GM23248 (cell line): Measurements from ENCODE around the gene ENTPD7. TPM values are rescaled to one million over a fixed set of nuclear protein-coding genes. Genes with fewer than 3 reads are reported as not detected.

Experiments used
- DNase-seq: peaks from one replicate; pipeline ENCODE4 v3.0.0-alpha.2; 2015
- H2AFZ ChIP-seq: fragments of 200-600 bp; sonication (generic); 2 replicates; pipeline ENCODE4 v1.6.1; 2016; ENCODE audit warnings: antibody characterized with exemption
- H3F3A ChIP-seq: fragments of 200-600 bp; sonication (generic); 2 replicates; pipeline ENCODE4 v1.6.1; 2016; ENCODE audit warnings: mild to moderate bottlenecking, antibody characterized with exemption, mixed run types; ENCODE audit not compliant: insufficient read depth
- H3K27ac ChIP-seq: fragments of 200-600 bp; sonication (generic); 2 replicates; pipeline ENCODE4 v1.5.1; 2016; ENCODE audit warnings: mild to moderate bottlenecking
- H3K27me3 ChIP-seq: fragments of 200-600 bp; sonication (generic); replicated peaks from 2 replicates; pipeline ENCODE4 v1.6.1; 2016; ENCODE audit warnings: mild to moderate bottlenecking; ENCODE audit not compliant: insufficient read depth
- H3K36me3 ChIP-seq: fragments of 200-600 bp; sonication (generic); 2 replicates; pipeline ENCODE4 v1.6.1; 2016; ENCODE audit warnings: low read depth, mild to moderate bottlenecking
- H3K4me1 ChIP-seq: fragments of 200-600 bp; sonication (generic); 2 replicates; pipeline ENCODE4 v1.6.1; 2016; ENCODE audit warnings: mild to moderate bottlenecking; ENCODE audit not compliant: insufficient read depth
- H3K4me2 ChIP-seq: fragments of 200-600 bp; sonication (generic); one replicate; pipeline ENCODE4 v1.6.1; 2016; ENCODE audit warnings: mild to moderate bottlenecking; ENCODE audit not compliant: unreplicated experiment
- H3K4me3 ChIP-seq: fragments of 200-600 bp; sonication (generic); 2 replicates; pipeline ENCODE4 v1.5.1; 2016; ENCODE audit warnings: mild to moderate bottlenecking
- H3K79me2 ChIP-seq: fragments of 200-600 bp; sonication (generic); 2 replicates; pipeline ENCODE4 v1.6.1; 2016; ENCODE audit warnings: mild to moderate bottlenecking; ENCODE audit not compliant: insufficient read depth
- H3K9ac ChIP-seq: fragments of 200-600 bp; sonication (generic); 2 replicates; pipeline ENCODE4 v1.6.1; 2016; ENCODE audit warnings: mild to moderate bottlenecking
- H3K9me2 ChIP-seq: fragments of 200-600 bp; sonication (generic); 2 replicates; pipeline ENCODE4 v1.6.1; 2016; ENCODE audit warnings: mixed run types, mild to moderate bottlenecking, moderate library complexity; ENCODE audit not compliant: insufficient read depth
- H3K9me3 ChIP-seq: fragments of 200-600 bp; sonication (generic); one replicate; pipeline ENCODE4 v1.6.1; 2017; ENCODE audit warnings: low read depth
- H4K20me1 ChIP-seq: fragments of 200-600 bp; sonication (generic); 2 replicates; pipeline ENCODE4 v1.6.0; 2016; ENCODE audit not compliant: insufficient read depth
- EZH2 ChIP-seq: fragments of 200-600 bp; sonication (generic); IDR thresholded peaks from 2 replicates; pipeline ENCODE4 v1.6.1; 2018; ENCODE audit warnings: antibody characterized with exemption, mild to moderate bottlenecking; ENCODE audit not compliant: insufficient read depth, poor library complexity, severe bottlenecking
- EZH2phosphoT487 ChIP-seq: fragments of 200-600 bp; sonication (generic); IDR thresholded peaks from 2 replicates; pipeline ENCODE4 v1.6.1; 2018; ENCODE audit warnings: antibody characterized with exemption, moderate library complexity, mild to moderate bottlenecking, low read depth; ENCODE audit not compliant: insufficient read depth
- WGBS, 2 experiments: methylation state at CpG; one replicate each; pipeline ENCODE4 v1.1.6; 2015 to 2017; ENCODE audit warnings: low lambda C conversion rate in 2 of 2, low coverage in 1 of 2; ENCODE audit errors: missing lambda C conversion rate in 2 of 2; 5-methylcytosine and 5-hydroxymethylcytosine counted together
- in situ Hi-C: fragments of 300-500 bp; cut with MboI; formaldehyde crosslinking; loops from 2 replicates; pipeline ENCODE4 v1.15.0; 2020
- polyA plus RNA-seq: library from polyadenylated mRNA; unstranded; fragments of >200 nt; fragmentation: Nextera tagmentation; extraction: Ambion mirVana; gene quantifications from 2 replicates; pipeline ENCODE4 v1.2.1, GENCODE V29; 2016
- total RNA-seq: library from RNA; depleted of rRNA; stranded (reverse); fragments of >200 nt; shearing (Covaris generic); gene quantifications from 2 replicates; pipeline ENCODE4 v1.2.3, GENCODE V29; 2014

ENTPD7 gene
- total and polyA plus RNA-seq, 2 experiments from 2014 or later = 7.5 to 21.6 TPM

GRCh38 chr10:99652800-99653390 lies 6.4 kb upstream of the ENTPD7 start:
- no peaks in the 10 kb centered on the region for H4K20me1 ChIP-seq
- H3K27ac ChIP-seq = no peak overlapping the region
- no peak overlapping the region for H3K4me3 ChIP-seq
- in situ Hi-C loops = no loop called here
- H3K4me2 ChIP-seq = no peak overlapping the region
- TF ChIP-seq EZH2 (no peak), EZH2phosphoT487 (no peak)
- no peak for DNase-seq
- no peak overlapping the region for H3K9ac ChIP-seq
- H3K27me3 ChIP-seq = no peaks in the 10 kb centered on the region
- H3K4me1 ChIP-seq = no peaks in the 10 kb centered on the region
- H3K9me2 ChIP-seq = no peaks in the 10 kb centered on the region
- no peaks in the 10 kb centered on the region for H3K36me3 ChIP-seq
- no peak overlapping the region for H2AFZ ChIP-seq
- 90 to 94% methylated on average over 4 of the region's 4 CpGs for WGBS, 2 experiments
- 0 out of 2 replicates have a peak, but pooled peaks cover 5% of the 10 kb centered on the region for H3F3A ChIP-seq
- H3K9me3 ChIP-seq = no peaks in the 10 kb centered on the region
- no peaks in the 10 kb centered on the region for H3K79me2 ChIP-seq

DNA sequence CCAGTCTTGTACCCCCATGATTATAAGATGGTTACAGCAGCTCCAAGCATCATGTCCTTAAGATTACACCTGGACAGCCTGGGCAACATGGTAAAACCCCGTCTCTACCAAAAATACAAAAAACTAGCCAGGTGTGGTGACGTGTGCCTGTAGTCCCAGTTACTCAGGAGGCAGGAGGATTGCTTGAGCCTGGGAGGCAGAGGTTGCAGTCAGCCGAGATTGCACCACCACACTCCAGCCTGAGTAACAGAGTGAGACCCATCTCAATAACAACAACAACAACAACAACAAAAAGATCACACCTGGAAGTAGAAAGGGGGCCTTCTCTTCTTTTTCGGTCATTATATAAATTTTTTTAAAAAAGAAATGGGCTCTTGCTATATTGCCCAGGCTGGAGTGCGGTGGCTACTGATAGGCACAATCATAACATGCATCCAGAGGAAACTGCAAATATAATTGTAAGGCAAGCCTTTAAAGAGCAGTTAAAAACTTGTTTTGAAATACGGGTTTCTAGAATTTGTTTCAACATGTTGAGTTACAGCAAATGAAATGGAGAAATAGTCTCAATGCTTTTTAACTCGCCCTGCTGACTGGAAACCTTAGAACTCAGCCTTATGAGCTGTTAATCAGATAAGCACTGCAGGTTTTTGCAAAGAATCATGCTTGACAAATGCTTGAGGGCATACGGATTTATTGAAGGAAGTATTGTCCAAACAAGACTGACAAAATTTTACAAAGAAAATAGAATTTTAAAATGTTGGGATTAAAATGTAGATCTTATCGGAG lies 4.7 kb upstream of the ENTPD7 start:
- Histone ChIP-seq H3K4me1 (no peaks in the 10 kb centered on the region), H3K9ac (no peak overlapping the region), H3K36me3 (no peaks in the 10 kb centered on the region), H3K4me2 (no peak overlapping the region), H3K27ac (no peak overlapping the region), H4K20me1 (no peaks in the 10 kb centered on the region), H3F3A (0 out of 2 replicates have a peak, but pooled peaks cover 5% of the 10 kb centered on the region), H3K27me3 (no peaks in the 10 kb centered on the region), H3K79me2 (peaks cover 3% of the 10 kb centered on the region), H2AFZ (no peak overlapping the region), H3K9me3 (no peaks in the 10 kb centered on the region), H3K4me3 (no peak overlapping the region), H3K9me2 (no peaks in the 10 kb centered on the region)
- DNase-seq = no peak
- in situ Hi-C loops = no loop called here
- 88 to 89% methylated on average over 9 of the region's 9 CpGs for WGBS, 2 experiments
- TF ChIP-seq EZH2 (no peak), EZH2phosphoT487 (no peak)

DNA sequence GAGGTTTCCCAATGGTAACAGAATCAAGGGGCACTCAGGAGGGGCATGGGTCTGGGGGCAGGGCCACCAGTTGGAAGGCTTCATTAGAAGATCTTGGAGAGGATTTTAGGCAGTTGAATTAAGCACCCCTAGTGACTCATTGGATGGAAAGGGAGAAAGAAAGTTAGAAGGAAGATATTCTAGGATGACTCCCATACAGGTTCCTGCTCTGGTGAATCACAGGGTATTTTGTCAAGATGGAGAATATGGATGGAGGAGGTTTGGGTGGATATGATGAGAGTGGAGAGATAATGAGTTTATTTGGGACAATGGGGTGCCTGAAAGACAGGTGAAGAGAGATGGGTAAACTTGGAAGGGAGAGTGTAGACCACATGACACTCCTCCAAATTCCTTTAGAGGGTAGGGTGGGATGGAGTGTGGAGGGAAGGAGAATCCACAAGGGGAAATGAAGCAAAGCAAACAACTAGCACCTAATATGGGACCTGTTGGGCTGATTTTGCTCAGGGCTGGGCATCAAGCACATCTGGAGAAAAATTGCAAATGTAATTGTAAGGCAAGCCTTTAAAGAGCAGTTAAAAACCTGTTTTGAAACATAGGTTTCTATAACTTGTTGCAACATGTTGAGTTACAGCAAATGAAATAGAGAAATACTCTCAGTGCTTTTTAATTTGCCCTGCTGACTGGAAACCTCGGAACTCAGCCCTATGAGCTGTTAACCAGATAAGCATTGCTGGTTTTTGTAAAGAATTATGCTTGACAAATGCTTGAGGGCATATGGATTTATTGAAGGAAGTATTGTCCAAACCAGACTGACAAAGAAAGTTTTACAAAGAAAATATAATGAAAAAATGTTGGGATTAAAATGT lies 2.9 kb upstream of the ENTPD7 start:
- in situ Hi-C loops = no loop called here
- H3K36me3 ChIP-seq = no peaks in the 10 kb centered on the region
- DNase-seq = peak; percentile 13
- no peaks in the 10 kb centered on the region for H3K9me3 ChIP-seq
- H2AFZ ChIP-seq = no peak overlapping the region
- no peak overlapping the region for H3K9ac ChIP-seq
- peaks cover 20% of the 10 kb centered on the region for H3F3A ChIP-seq
- no peak overlapping the region for H3K4me2 ChIP-seq
- TF ChIP-seq EZH2phosphoT487 (no peak), EZH2 (no peak)
- H3K9me2 ChIP-seq = no peaks in the 10 kb centered on the region
- WGBS, 2 experiments = 0% methylated on average over 1 of the region's 1 CpG
- H3K79me2 ChIP-seq = peaks cover 19% of the 10 kb centered on the region
- H4K20me1 ChIP-seq = no peaks in the 10 kb centered on the region
- peaks cover 8% of the 10 kb centered on the region for H3K4me1 ChIP-seq
- H3K27me3 ChIP-seq = no peaks in the 10 kb centered on the region
- H3K4me3 ChIP-seq = no peak overlapping the region
- H3K27ac ChIP-seq = no peak overlapping the region

DNA sequence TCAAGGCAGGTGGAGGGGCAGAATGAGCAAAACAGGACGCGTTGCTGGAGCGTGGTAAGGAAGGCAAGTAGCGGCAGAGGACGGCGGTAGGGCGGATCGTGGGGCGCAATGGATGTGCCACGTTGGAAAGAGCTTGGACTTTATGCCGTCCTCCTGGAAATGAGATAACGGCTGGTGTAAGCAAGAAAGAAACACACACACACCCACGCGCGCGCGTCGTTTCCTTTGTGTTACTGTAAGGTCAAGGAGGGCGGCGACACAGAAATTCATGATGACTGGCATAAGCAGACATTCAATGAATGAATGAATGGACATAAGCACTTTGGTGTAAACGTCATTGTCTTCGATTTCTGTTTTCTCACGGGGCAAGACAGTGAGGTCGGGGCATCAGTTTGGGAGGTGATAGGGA lies 683 bp upstream of the ENTPD7 start:
- Histone ChIP-seq H3K9ac (peak overlapping the region; percentile 99), H3K9me2 (no peaks in the 10 kb centered on the region), H3K36me3 (peaks cover 14% of the 10 kb centered on the region; the same call in 1 of the 2 replicates), H3F3A (peaks cover 20% of the 10 kb centered on the region), H3K4me1 (peaks cover 21% of the 10 kb centered on the region), H3K4me3 (peak overlapping the region; percentile 92), H4K20me1 (no peaks in the 10 kb centered on the region), H2AFZ (peak overlapping the region; percentile 90), H3K4me2 (peak overlapping the region; percentile 89), H3K27ac (peak overlapping the region; percentile 68), H3K27me3 (no peaks in the 10 kb centered on the region), H3K79me2 (peaks cover 41% of the 10 kb centered on the region), H3K9me3 (no peaks in the 10 kb centered on the region)
- DNase-seq = peak; percentile 83
- WGBS, 2 experiments = 2 to 3% methylated on average over 24 of the region's 24 CpGs
- TF ChIP-seq EZH2phosphoT487 (no peak), EZH2 (no peak)
- in situ Hi-C loops = no loop called here
